Parathyroid adenoma (tissue), 2 donors: ENCODE measurements around the gene ADAMTS4.
A peak's percentile ranks its signal among the peaks of the same experiment; 100 is the strongest.

Source experiments
- H2AFZ ChIP-seq: fragments of 300-600 bp; sonication (generic); one replicate; pipeline ENCODE4 v1.7.0; 2017; ENCODE audit warnings: antibody characterized with exemption, mild to moderate bottlenecking
- H3K27ac ChIP-seq: fragments of 300-600 bp; sonication (generic); one replicate; pipeline ENCODE4 v1.7.0; 2017
- H3K27me3 ChIP-seq: fragments of 300-600 bp; sonication (generic); one replicate; pipeline ENCODE4 v1.7.0; 2017; ENCODE audit warnings: low read length; ENCODE audit not compliant: control insufficient read depth, insufficient read depth
- H3K36me3 ChIP-seq: fragments of 300-600 bp; sonication (generic); one replicate; pipeline ENCODE4 v1.7.0; 2017; ENCODE audit warnings: low read length; ENCODE audit not compliant: control insufficient read depth, insufficient read depth
- H3K4me1 ChIP-seq: fragments of 300-600 bp; sonication (generic); one replicate; pipeline ENCODE4 v1.7.0; 2017; ENCODE audit warnings: control low read depth
- H3K4me2 ChIP-seq: fragments of 300-600 bp; sonication (generic); one replicate; pipeline ENCODE4 v1.7.0; 2017; ENCODE audit warnings: low read length
- H3K4me3 ChIP-seq: fragments of 300-600 bp; sonication (generic); one replicate; pipeline ENCODE4 v1.7.0; 2017; ENCODE audit warnings: low read depth, low read length
- H3K79me2 ChIP-seq: fragments of 300-600 bp; sonication (generic); one replicate; pipeline ENCODE4 v1.7.0; 2017; ENCODE audit warnings: control low read depth
- H3K9ac ChIP-seq: fragments of 300-600 bp; sonication (generic); one replicate; pipeline ENCODE4 v1.7.0; 2017; ENCODE audit warnings: mild to moderate bottlenecking
- H3K9me3 ChIP-seq: fragments of 300-600 bp; sonication (generic); one replicate; pipeline ENCODE4 v1.7.0; 2017; ENCODE audit warnings: low read length; ENCODE audit not compliant: control insufficient read depth
- CTCF ChIP-seq: fragments of 300-600 bp; sonication (generic); IDR thresholded peaks from one replicate; pipeline ENCODE4 v1.7.0; 2017; ENCODE audit warnings: antibody characterized with exemption, mild to moderate bottlenecking
- donor health status: primary hyperparathyroidism.

Gene ADAMTS4

GRCh38 chr1:161206411-161207140 lies 7.7 kb upstream of the ADAMTS4 start:
- Histone ChIP-seq H3K9ac (no peak overlapping the region), H3K27ac (peak overlapping the region; percentile 85), H3K79me2 (peaks cover 11% of the 10 kb centered on the region), H3K4me1 (peaks cover 4% of the 10 kb centered on the region), H2AFZ (no peak overlapping the region), H3K9me3 (no peaks in the 10 kb centered on the region), H3K4me2 (no peak overlapping the region), H3K4me3 (no peak overlapping the region), H3K36me3 (no peaks in the 10 kb centered on the region), H3K27me3 (no peaks in the 10 kb centered on the region)
- TF ChIP-seq CTCF = no peak

- Histone ChIP-seq H3K27me3 (no peaks in the 10 kb centered on the region), H3K4me3 (peak within 1 kb of the TSS; percentile 99), H3K4me2 (peak within 1 kb of the TSS; percentile 90), H3K9me3 (no peaks in the 10 kb centered on the region), H3K9ac (peak within 1 kb of the TSS; percentile 72), H3K79me2 (peaks cover 11% of the 10 kb centered on the region), H2AFZ (peak within 1 kb of the TSS; percentile 97), H3K27ac (peak within 1 kb of the TSS; percentile 98), H3K36me3 (no peaks in the 10 kb centered on the region), H3K4me1 (peaks cover 4% of the 10 kb centered on the region)
- no peak for TF ChIP-seq CTCF
These were observed 3.2 kb upstream of the ADAMTS4 start, which contains the start of gene NDUFS2 for GRCh38 chr1:161201836-161202712. Gene NDUFS2, plus strand, starts transcription at chr1:161202367. Its CDS starts 19 bp downstream, at chr1:161202386.

GRCh38 chr1:161200992-161201835 lies 2.4 kb upstream of the ADAMTS4 start:
- H3K9me3 ChIP-seq = no peaks in the 10 kb centered on the region
- peak overlapping the region; percentile 98 for H3K27ac ChIP-seq
- peaks cover 11% of the 10 kb centered on the region for H3K79me2 ChIP-seq
- peak overlapping the region; percentile 90 for H3K4me2 ChIP-seq
- TF ChIP-seq CTCF = no peak
- H3K27me3 ChIP-seq = no peaks in the 10 kb centered on the region
- peak overlapping the region; percentile 59 for H3K4me3 ChIP-seq
- peak overlapping the region; percentile 97 for H2AFZ ChIP-seq
- no peak overlapping the region for H3K9ac ChIP-seq
- H3K4me1 ChIP-seq = peaks cover 4% of the 10 kb centered on the region
- no peaks in the 10 kb centered on the region for H3K36me3 ChIP-seq

- no peak for TF ChIP-seq CTCF
- no peaks in the 10 kb centered on the region for H3K36me3 ChIP-seq
- no peak overlapping the region for H3K4me3 ChIP-seq
- no peaks in the 10 kb centered on the region for H3K27me3 ChIP-seq
- H3K27ac ChIP-seq = peak overlapping the region; percentile 98
- H3K9me3 ChIP-seq = no peaks in the 10 kb centered on the region
- H3K4me1 ChIP-seq = peaks cover 4% of the 10 kb centered on the region
- no peak overlapping the region for H3K9ac ChIP-seq
- peaks cover 11% of the 10 kb centered on the region for H3K79me2 ChIP-seq
- no peak overlapping the region for H3K4me2 ChIP-seq
- no peak overlapping the region for H2AFZ ChIP-seq
These were observed 1.7 kb upstream of the ADAMTS4 start for GRCh38 chr1:161200421-161200991.
